T-helper 2 cell treated with Interferon-gamma antibody and Interleukin-4, amounts not matched to agents 5 μg/mL and 100 μg/mL, for 36 hours (primary cell): Measurements from ENCODE around the gene DUSP22.
A peak's percentile ranks its signal among the peaks of the same experiment; 100 is the strongest.

Source experiments
- DNase-seq: peaks from one replicate; pipeline ENCODE4 v3.0.0; 2021; ENCODE audit warnings: low spot score
- H3K27ac Mint-ChIP-seq: one replicate; pipeline ENCODE4 v1.8.0; 2021; ENCODE audit warnings: mild to moderate bottlenecking, mixed read lengths
- H3K27me3 Mint-ChIP-seq: one replicate; pipeline ENCODE4 v1.8.0; 2021; ENCODE audit warnings: low read depth, mixed read lengths
- H3K36me3 Mint-ChIP-seq: one replicate; pipeline ENCODE4 v1.8.0; 2021; ENCODE audit warnings: low read depth, mixed read lengths
- H3K4me1 Mint-ChIP-seq: one replicate; pipeline ENCODE4 v1.8.0; 2021; ENCODE audit warnings: low read depth, mixed read lengths
- H3K4me3 Mint-ChIP-seq: one replicate; pipeline ENCODE4 v1.8.0; 2022; ENCODE audit warnings: mild to moderate bottlenecking, moderate library complexity, mixed read lengths
- H3K9me3 Mint-ChIP-seq: one replicate; pipeline ENCODE4 v1.8.0; 2021; ENCODE audit warnings: mixed read lengths

The DUSP22 gene

GRCh38 chr6:317060-317447, 24.8 kb downstream of the DUSP22 start:
- no peak overlapping the region for H3K4me3 Mint-ChIP-seq
- H3K4me1 Mint-ChIP-seq: peaks cover 41% of the 10 kb centered on the region
- H3K9me3 Mint-ChIP-seq: no peaks in the 10 kb centered on the region
- peaks cover 4% of the 10 kb centered on the region for H3K36me3 Mint-ChIP-seq
- no peak overlapping the region for H3K27ac Mint-ChIP-seq
- DNase-seq: no peak
- H3K27me3 Mint-ChIP-seq: no peaks in the 10 kb centered on the region

GRCh38 chr6:317448-318144, 25.3 kb downstream of the DUSP22 start:
- H3K27ac Mint-ChIP-seq: no peak overlapping the region
- no peak for DNase-seq
- H3K9me3 Mint-ChIP-seq: no peaks in the 10 kb centered on the region
- peaks cover 36% of the 10 kb centered on the region for H3K4me1 Mint-ChIP-seq
- H3K27me3 Mint-ChIP-seq: no peaks in the 10 kb centered on the region
- H3K4me3 Mint-ChIP-seq: no peak overlapping the region
- peaks cover 2% of the 10 kb centered on the region for H3K36me3 Mint-ChIP-seq

GRCh38 chr6:318243-318890, 26.1 kb downstream of the DUSP22 start:
- no peak for DNase-seq
- Mint-ChIP-seq H3K9me3 (no peaks in the 10 kb centered on the region), H3K4me3 (no peak overlapping the region)

GRCh38 chr6:319177-320131, 27.2 kb downstream of the DUSP22 start:
- peak overlapping the region; percentile 42 for H3K27ac Mint-ChIP-seq
- H3K4me1 Mint-ChIP-seq: peaks cover 29% of the 10 kb centered on the region
- peaks cover 2% of the 10 kb centered on the region for H3K36me3 Mint-ChIP-seq
- peak; percentile 27 for DNase-seq
- H3K9me3 Mint-ChIP-seq: no peaks in the 10 kb centered on the region
- H3K27me3 Mint-ChIP-seq: no peaks in the 10 kb centered on the region
- no peak overlapping the region for H3K4me3 Mint-ChIP-seq

More at GRCh38 chr6:318243-318890, 26.1 kb downstream of the DUSP22 start:
- Mint-ChIP-seq H3K36me3 (peaks cover 2% of the 10 kb centered on the region), H3K4me1 (peaks cover 29% of the 10 kb centered on the region), H3K27me3 (no peaks in the 10 kb centered on the region), H3K27ac (no peak overlapping the region)

GRCh38 chr6:320351-321157, 28.3 kb downstream of the DUSP22 start:
- H3K9me3 Mint-ChIP-seq: no peaks in the 10 kb centered on the region
- DNase-seq: no peak
- H3K27me3 Mint-ChIP-seq: no peaks in the 10 kb centered on the region
- H3K36me3 Mint-ChIP-seq: peaks cover 2% of the 10 kb centered on the region
- no peak overlapping the region for H3K27ac Mint-ChIP-seq
- no peak overlapping the region for H3K4me3 Mint-ChIP-seq
- H3K4me1 Mint-ChIP-seq: peaks cover 28% of the 10 kb centered on the region

- no peak overlapping the region for H3K27ac Mint-ChIP-seq
- no peak overlapping the region for H3K4me3 Mint-ChIP-seq
- DNase-seq: no peak
- H3K27me3 Mint-ChIP-seq: no peaks in the 10 kb centered on the region
- H3K9me3 Mint-ChIP-seq: no peaks in the 10 kb centered on the region
- peaks cover 2% of the 10 kb centered on the region for H3K36me3 Mint-ChIP-seq
- H3K4me1 Mint-ChIP-seq: peaks cover 25% of the 10 kb centered on the region
Observed at GRCh38 chr6:321158-321438, 28.8 kb downstream of the DUSP22 start.

DNA sequence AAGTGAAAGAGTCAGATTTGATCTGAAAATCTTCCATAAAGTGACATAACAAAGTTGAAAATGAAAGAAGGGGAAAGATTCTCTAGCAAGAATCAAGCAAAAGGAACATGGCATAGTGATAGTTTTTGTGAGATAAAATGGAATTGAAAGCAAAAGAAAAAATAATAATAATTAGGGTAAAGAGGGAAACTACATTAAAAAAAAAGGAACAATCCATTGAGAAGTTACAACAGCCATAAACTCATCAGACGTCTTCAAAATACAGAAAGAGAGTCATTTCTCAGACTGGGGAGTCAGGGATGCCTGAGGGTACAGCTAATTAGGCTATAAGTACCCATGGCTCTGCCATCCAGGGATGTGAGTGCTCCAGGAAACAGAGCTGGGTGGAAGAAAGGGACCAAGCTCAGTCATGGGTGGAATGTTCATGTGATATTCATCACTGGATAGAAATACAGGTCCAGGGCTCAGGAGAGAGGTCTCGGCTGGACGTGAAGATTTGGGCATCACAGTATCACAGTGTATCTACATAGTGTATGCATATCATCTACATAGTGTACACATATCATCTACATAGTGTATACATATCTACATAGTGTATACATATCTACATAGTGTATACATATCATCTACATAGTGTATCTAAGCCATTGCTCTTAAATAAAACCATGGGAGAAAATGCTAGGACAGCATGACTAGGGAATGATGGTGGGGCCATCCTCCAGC, 29.4 kb downstream of the DUSP22 start:
- peaks cover 6% of the 10 kb centered on the region for H3K36me3 Mint-ChIP-seq
- H3K9me3 Mint-ChIP-seq: no peaks in the 10 kb centered on the region
- DNase-seq: no peak
- H3K27me3 Mint-ChIP-seq: no peaks in the 10 kb centered on the region
- H3K4me3 Mint-ChIP-seq: no peak overlapping the region
- peaks cover 22% of the 10 kb centered on the region for H3K4me1 Mint-ChIP-seq
- H3K27ac Mint-ChIP-seq: no peak overlapping the region

GRCh38 chr6:322259-322930, 30.1 kb downstream of the DUSP22 start:
- no peaks in the 10 kb centered on the region for H3K9me3 Mint-ChIP-seq
- peaks cover 17% of the 10 kb centered on the region for H3K4me1 Mint-ChIP-seq
- no peak overlapping the region for H3K27ac Mint-ChIP-seq
- peaks cover 8% of the 10 kb centered on the region for H3K36me3 Mint-ChIP-seq
- no peak overlapping the region for H3K4me3 Mint-ChIP-seq
- DNase-seq: no peak
- H3K27me3 Mint-ChIP-seq: no peaks in the 10 kb centered on the region

GRCh38 chr6:322940-323729, 30.8 kb downstream of the DUSP22 start:
- Mint-ChIP-seq H3K4me3 (no peak overlapping the region), H3K27me3 (no peaks in the 10 kb centered on the region), H3K27ac (no peak overlapping the region), H3K4me1 (peaks cover 15% of the 10 kb centered on the region), H3K36me3 (peaks cover 13% of the 10 kb centered on the region), H3K9me3 (no peaks in the 10 kb centered on the region)
- DNase-seq: no peak

GRCh38 chr6:323730-324088, 31.4 kb downstream of the DUSP22 start:
- H3K4me3 Mint-ChIP-seq: no peak overlapping the region
- H3K27me3 Mint-ChIP-seq: no peaks in the 10 kb centered on the region
- H3K27ac Mint-ChIP-seq: no peak overlapping the region
- DNase-seq: no peak
- no peaks in the 10 kb centered on the region for H3K9me3 Mint-ChIP-seq
- H3K4me1 Mint-ChIP-seq: peaks cover 12% of the 10 kb centered on the region
- H3K36me3 Mint-ChIP-seq: peaks cover 13% of the 10 kb centered on the region

DNA sequence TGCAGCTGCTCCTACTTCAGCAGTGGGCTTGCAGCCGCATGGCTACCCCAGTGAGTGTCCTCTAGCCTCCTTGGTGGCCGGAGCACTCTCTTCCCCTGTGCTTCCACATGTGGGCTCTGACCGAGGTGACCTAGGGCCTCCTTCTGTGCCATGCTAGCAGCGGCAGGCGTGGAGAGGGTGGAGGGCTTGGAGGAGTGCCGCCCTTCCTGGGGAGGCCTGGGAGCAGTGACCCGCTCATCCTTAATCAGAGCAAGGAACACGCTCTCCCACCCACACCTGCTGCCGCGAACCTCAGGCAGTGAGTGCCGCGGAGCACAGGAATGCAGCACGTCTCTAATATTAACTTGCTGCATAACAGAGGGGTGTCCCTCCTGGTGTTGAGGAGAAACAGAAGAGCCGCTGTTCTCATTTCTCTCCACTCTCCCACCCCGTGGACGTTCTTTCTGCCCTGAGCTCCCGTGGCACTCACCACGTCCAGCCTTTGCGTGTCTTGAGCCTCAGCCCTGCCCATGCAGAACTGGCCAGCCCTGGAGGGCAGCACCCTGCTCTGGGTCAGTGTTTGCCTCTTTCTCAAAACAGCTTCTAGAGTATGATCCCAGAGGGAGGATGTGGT, 31.9 kb downstream of the DUSP22 start:
- H3K4me1 Mint-ChIP-seq: peaks cover 10% of the 10 kb centered on the region
- H3K27me3 Mint-ChIP-seq: no peaks in the 10 kb centered on the region
- H3K4me3 Mint-ChIP-seq: no peak overlapping the region
- DNase-seq: no peak
- H3K36me3 Mint-ChIP-seq: peaks cover 11% of the 10 kb centered on the region
- H3K27ac Mint-ChIP-seq: no peak overlapping the region
- H3K9me3 Mint-ChIP-seq: no peaks in the 10 kb centered on the region

GRCh38 chr6:324729-325125, 32.4 kb downstream of the DUSP22 start:
- H3K4me3 Mint-ChIP-seq: no peak overlapping the region
- peaks cover 11% of the 10 kb centered on the region for H3K36me3 Mint-ChIP-seq
- no peaks in the 10 kb centered on the region for H3K9me3 Mint-ChIP-seq
- H3K4me1 Mint-ChIP-seq: peaks cover 5% of the 10 kb centered on the region
- no peak overlapping the region for H3K27ac Mint-ChIP-seq
- DNase-seq: no peak
- no peaks in the 10 kb centered on the region for H3K27me3 Mint-ChIP-seq
